Karpas-422 (cell line): Measurements from ENCODE around the gene HYKK. TPM values are rescaled to one million over a fixed set of nuclear protein-coding genes. Genes with fewer than 3 reads are reported as not detected.

Source experiments
- DNase-seq: peaks from one replicate; pipeline ENCODE4 v3.0.0-alpha.2; 2015
- H2AFZ ChIP-seq: fragments of 200-600 bp; sonication (generic); 2 replicates; pipeline ENCODE4 v1.6.1; 2014; ENCODE audit warnings: antibody characterized with exemption, low read length, mixed read lengths
- H3K27ac ChIP-seq: fragments of 200-600 bp; sonication (generic); 2 replicates; pipeline ENCODE4 v1.5.1; 2014; ENCODE audit warnings: mild to moderate bottlenecking, low read length, moderate library complexity
- H3K27me3 ChIP-seq: fragments of 200-600 bp; sonication (generic); 2 replicates; pipeline ENCODE4 v1.6.1; 2014; ENCODE audit warnings: low read length, mixed read lengths
- H3K36me3 ChIP-seq: fragments of 200-600 bp; sonication (generic); 2 replicates; pipeline ENCODE4 v1.6.1; 2014; ENCODE audit warnings: low read length, mixed read lengths; ENCODE audit not compliant: insufficient read depth
- H3K4me1 ChIP-seq: fragments of 200-600 bp; sonication (generic); 2 replicates; pipeline ENCODE4 v1.6.1; 2014; ENCODE audit warnings: mild to moderate bottlenecking, low read length, mixed read lengths
- H3K4me2 ChIP-seq: fragments of 200-600 bp; sonication (generic); 2 replicates; pipeline ENCODE4 v1.6.1; 2014; ENCODE audit warnings: low read length, low read depth, mild to moderate bottlenecking; ENCODE audit not compliant: poor library complexity, severe bottlenecking
- H3K4me3 ChIP-seq: fragments of 200-600 bp; sonication (generic); 2 replicates; pipeline ENCODE4 v1.5.1; 2014; ENCODE audit warnings: mild to moderate bottlenecking, antibody characterized with exemption, low read length, mixed read lengths
- H3K79me2 ChIP-seq: fragments of 200-600 bp; sonication (generic); 2 replicates; pipeline ENCODE4 v1.6.1; 2014; ENCODE audit warnings: mild to moderate bottlenecking, low read length, mixed read lengths
- H3K9ac ChIP-seq: fragments of 200-600 bp; sonication (generic); 2 replicates; pipeline ENCODE4 v1.6.0; 2014; ENCODE audit warnings: low read length
- H3K9me2 ChIP-seq: fragments of 200-600 bp; sonication (generic), shearing (Covaris generic); replicated peaks from 2 replicates; pipeline ENCODE4 v1.6.0; 2014; ENCODE audit warnings: mild to moderate bottlenecking, low read length, moderate library complexity; ENCODE audit not compliant: insufficient read depth
- H3K9me3 ChIP-seq: fragments of 300-700, 200-600 bp; sonication (generic); 2 replicates; pipeline ENCODE4 v1.6.1; 2014; ENCODE audit warnings: low read length, mixed read lengths
- H4K20me1 ChIP-seq: fragments of 200-600 bp; sonication (generic); 2 replicates; pipeline ENCODE4 v1.6.1; 2014; ENCODE audit warnings: mild to moderate bottlenecking, antibody characterized with exemption, low read length, low read depth; ENCODE audit not compliant: insufficient read depth
- total RNA-seq: library from RNA; depleted of rRNA; stranded (reverse); fragments of >200 nt; shearing (Covaris generic); gene quantifications from 2 replicates; pipeline ENCODE4 v1.2.3, GENCODE V29; 2014; ENCODE audit warnings: low replicate concordance; rRNA removed

The HYKK gene, protein sequence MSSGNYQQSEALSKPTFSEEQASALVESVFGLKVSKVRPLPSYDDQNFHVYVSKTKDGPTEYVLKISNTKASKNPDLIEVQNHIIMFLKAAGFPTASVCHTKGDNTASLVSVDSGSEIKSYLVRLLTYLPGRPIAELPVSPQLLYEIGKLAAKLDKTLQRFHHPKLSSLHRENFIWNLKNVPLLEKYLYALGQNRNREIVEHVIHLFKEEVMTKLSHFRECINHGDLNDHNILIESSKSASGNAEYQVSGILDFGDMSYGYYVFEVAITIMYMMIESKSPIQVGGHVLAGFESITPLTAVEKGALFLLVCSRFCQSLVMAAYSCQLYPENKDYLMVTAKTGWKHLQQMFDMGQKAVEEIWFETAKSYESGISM
- total RNA-seq, result 0.47 and 1.2 TPM in 2 replicates

DNA sequence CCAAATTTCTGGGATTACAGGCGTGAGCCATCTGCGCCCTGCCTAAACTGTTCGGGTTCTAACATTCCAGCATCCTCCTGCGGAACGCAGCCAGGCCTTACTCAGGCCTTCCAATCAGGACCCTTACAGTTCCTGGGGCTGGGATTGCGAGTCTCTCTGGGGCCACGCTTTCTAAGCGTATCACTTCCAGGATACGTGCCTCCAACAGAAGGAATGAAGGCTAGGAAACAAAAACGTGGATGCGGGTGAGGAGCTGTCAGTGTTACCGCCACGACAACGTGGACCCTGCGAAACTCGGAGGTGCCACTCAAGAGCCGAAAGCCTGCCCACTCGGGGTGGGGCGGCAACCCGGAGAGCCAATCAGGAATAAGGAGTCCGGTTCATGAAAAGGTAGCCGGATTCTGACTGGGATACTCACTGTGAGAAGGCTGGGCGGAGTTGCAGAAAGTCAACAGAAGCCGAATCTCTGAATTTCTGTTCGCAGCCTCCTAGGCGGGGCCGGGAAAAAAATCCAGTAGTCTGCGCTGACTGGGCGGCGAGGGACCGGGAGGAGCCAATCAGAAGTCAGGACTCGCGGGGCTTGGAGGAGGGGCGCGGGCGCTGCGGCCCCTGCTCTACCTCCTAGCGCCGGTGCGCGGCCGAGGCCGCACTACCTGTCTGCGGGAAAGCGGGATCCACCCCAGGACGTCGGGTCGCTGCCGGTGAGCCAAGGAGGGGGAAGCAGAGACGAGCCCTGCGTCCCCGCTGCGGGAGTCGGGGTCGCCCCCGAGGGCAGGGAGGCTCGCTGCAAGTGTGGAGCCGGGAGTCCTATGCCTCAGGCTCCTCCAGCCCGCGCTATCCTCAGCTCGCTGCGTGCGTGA, at the start of gene HYKK:
Gene HYKK (plus strand): TSS at position 607 of the 860 bp plus-strand sequence. CDS start 5,512 bp downstream, outside the sequence.
- H4K20me1 ChIP-seq, result no peaks in the 10 kb centered on the region
- H2AFZ ChIP-seq, result peak within 1 kb of the TSS; percentile 74; the same call in 1 of the 2 replicates
- H3K27me3 ChIP-seq, result no peaks in the 10 kb centered on the region
- H3K4me1 ChIP-seq, result peaks cover 8% of the 10 kb centered on the region
- H3K4me3 ChIP-seq, result peak within 1 kb of the TSS; percentile 67
- H3K36me3 ChIP-seq, result no peaks in the 10 kb centered on the region
- peak within 1 kb of the TSS; percentile 67 for H3K4me2 ChIP-seq
- H3K27ac ChIP-seq, result no peak within 1 kb of the TSS
- H3K9me3 ChIP-seq, result no peaks in the 10 kb centered on the region
- H3K9me2 ChIP-seq, result no peaks in the 10 kb centered on the region
- DNase-seq, result peak; percentile 90
- H3K9ac ChIP-seq, result peak within 1 kb of the TSS; percentile 61
- H3K79me2 ChIP-seq, result no peaks in the 10 kb centered on the region

DNA sequence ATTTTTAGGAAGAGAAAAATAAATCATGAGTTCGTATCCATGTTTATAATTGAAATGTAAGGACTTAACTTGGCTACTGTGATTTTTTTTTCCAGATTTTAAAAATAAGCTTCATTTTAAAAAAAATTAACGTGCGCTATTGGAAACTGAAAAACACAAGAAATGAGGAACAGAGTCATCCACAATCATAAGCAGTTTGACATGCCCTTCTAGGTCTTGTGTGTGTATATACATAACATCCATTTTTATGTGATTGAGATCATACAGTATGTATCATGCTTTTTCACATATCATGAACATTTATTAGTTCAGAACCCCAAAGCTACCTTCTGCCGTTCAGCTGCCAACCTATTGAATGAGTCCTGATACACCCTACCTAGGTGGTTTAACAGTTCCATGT, 46.6 kb upstream of the HYKK start:
- H3K4me1 ChIP-seq, result peaks cover 36% of the 10 kb centered on the region
- no peaks in the 10 kb centered on the region for H3K9me3 ChIP-seq
- H3K79me2 ChIP-seq, result peaks cover 97% of the 10 kb centered on the region
- H3K4me3 ChIP-seq, result no peak overlapping the region
- no peak overlapping the region for H2AFZ ChIP-seq
- 0 out of 2 replicates have a peak overlapping the region, but pooled peaks have one; percentile 30 for H3K27ac ChIP-seq
- H3K27me3 ChIP-seq, result no peaks in the 10 kb centered on the region
- no peaks in the 10 kb centered on the region for H3K9me2 ChIP-seq
- no peak for DNase-seq
- H3K36me3 ChIP-seq, result peaks cover 51% of the 10 kb centered on the region; the same call in 1 of the 2 replicates
- H3K4me2 ChIP-seq, result no peak overlapping the region
- no peak overlapping the region for H3K9ac ChIP-seq
- H4K20me1 ChIP-seq, result peaks cover 33% of the 10 kb centered on the region

DNA sequence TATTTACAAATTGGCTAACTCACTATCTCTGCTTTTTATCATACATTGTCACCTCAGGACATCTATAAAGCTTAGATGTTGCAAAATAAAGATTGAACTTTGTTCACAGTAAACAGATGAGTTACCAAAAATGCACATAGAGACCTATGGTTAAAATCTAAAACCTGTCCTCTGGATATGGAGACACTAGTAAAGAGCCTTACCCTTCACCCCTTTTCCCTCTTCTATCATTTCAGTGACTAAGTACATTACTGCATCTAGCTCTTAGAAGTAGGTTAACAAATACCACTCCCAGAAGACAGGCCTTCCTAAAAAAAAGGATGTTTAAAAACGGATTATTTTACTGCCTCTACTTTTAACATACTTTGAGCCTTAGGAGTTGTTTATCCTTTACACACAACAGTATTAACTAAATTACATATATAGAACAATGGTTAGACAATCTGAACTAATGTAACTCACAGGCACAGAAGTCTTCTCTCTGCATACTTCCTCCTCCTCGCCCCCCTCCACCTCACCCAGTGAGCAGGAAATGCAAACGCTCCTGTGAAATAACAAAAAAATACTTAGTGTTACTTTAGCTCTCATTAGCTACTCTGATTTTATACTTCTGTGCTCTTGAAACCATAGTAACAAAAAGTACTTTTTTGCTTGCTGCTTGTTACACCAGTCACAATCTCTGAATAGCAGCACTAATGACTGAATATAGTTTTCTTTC, 46.0 kb upstream of the HYKK start:
- Histone ChIP-seq H3K4me3 (no peak overlapping the region), H3K9ac (no peak overlapping the region), H2AFZ (no peak overlapping the region), H4K20me1 (peaks cover 33% of the 10 kb centered on the region), H3K9me3 (no peaks in the 10 kb centered on the region), H3K27ac (0 out of 2 replicates have a peak overlapping the region, but pooled peaks have one; percentile 30), H3K27me3 (no peaks in the 10 kb centered on the region), H3K4me1 (peaks cover 32% of the 10 kb centered on the region), H3K36me3 (peaks cover 56% of the 10 kb centered on the region), H3K9me2 (no peaks in the 10 kb centered on the region), H3K4me2 (no peak overlapping the region), H3K79me2 (peaks cover 96% of the 10 kb centered on the region)
- DNase-seq, result no peak

DNA sequence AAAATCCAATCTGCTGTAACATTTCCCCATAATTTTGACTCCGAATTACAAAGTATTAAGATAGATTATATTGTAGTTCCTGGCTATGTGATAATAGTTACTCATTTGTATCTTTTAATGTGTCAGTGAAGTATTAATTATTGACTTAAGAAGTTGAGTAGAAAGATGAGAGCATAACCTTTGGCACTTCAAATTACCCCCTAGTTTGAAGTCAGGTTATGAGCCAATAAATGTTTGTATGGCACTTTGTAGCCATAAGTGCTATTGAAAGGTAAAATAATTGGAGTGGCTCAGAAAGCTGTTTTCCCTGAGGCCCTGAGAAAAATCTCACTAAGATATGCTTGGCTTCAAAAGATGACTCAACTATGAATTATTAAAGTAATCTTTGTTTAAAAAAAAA, 38.3 kb upstream of the HYKK start:
- Histone ChIP-seq H2AFZ (no peak overlapping the region), H3K9me3 (no peaks in the 10 kb centered on the region), H3K79me2 (peaks cover 46% of the 10 kb centered on the region), H4K20me1 (no peaks in the 10 kb centered on the region), H3K9me2 (no peaks in the 10 kb centered on the region), H3K9ac (no peak overlapping the region), H3K36me3 (peaks cover 65% of the 10 kb centered on the region), H3K27ac (no peak overlapping the region), H3K27me3 (no peaks in the 10 kb centered on the region), H3K4me3 (no peak overlapping the region), H3K4me2 (no peak overlapping the region), H3K4me1 (peaks cover 14% of the 10 kb centered on the region)
- DNase-seq, result no peak

DNA sequence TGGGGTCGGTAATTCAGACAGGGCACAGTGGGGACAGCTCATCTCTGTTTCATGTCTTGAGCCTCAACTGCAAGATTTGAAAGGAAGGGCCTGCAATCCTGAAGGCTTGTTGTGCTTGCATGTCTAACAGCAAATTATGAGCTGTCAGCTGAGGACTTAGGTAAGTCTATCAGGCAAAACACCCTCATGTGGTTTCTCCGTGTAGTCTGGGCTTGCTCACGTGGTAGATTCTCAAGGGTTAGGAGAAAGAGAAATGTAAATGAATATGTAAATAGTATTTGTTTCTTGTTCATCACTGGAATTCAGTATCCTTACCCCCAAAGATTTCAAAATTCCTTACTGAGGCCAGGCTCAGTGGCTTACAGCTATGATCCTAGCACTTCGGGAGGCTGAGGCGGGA, 30.1 kb upstream of the HYKK start:
- Histone ChIP-seq H3K27me3 (no peaks in the 10 kb centered on the region), H3K4me2 (no peak overlapping the region), H3K79me2 (0 out of 2 replicates have a peak, but pooled peaks cover 3% of the 10 kb centered on the region), H3K9ac (no peak overlapping the region), H3K27ac (no peak overlapping the region), H4K20me1 (no peaks in the 10 kb centered on the region), H3K4me3 (no peak overlapping the region), H3K9me2 (no peaks in the 10 kb centered on the region), H3K9me3 (no peaks in the 10 kb centered on the region), H2AFZ (no peak overlapping the region), H3K4me1 (no peaks in the 10 kb centered on the region), H3K36me3 (peaks cover 61% of the 10 kb centered on the region)
- no peak for DNase-seq

DNA sequence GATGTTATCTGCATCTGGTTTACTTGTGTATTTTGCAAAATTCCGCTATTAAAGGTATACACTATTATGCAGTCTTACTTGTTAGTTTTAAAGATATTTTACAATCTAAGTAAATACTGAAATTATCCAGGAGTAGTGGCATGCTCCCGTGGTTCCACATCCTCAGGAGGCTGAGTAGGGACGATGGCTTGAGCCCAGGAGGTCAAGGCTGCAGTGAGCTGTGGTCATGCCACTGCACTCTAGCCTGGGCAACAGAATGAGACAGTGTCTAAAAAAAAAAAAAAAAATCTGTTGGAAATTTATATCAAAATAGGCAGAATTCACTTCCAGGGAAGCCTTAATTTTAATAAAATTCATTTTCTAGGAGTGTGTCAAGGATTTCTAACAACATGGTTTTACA, 27.7 kb upstream of the HYKK start:
- 0 out of 2 replicates have a peak, but pooled peaks cover 7% of the 10 kb centered on the region for H3K79me2 ChIP-seq
- H3K27me3 ChIP-seq, result no peaks in the 10 kb centered on the region
- H3K4me3 ChIP-seq, result no peak overlapping the region
- H3K36me3 ChIP-seq, result peaks cover 46% of the 10 kb centered on the region
- no peaks in the 10 kb centered on the region for H3K9me3 ChIP-seq
- no peak overlapping the region for H3K9ac ChIP-seq
- H3K4me1 ChIP-seq, result no peaks in the 10 kb centered on the region
- H3K9me2 ChIP-seq, result no peaks in the 10 kb centered on the region
- H3K27ac ChIP-seq, result no peak overlapping the region
- H4K20me1 ChIP-seq, result no peaks in the 10 kb centered on the region
- H3K4me2 ChIP-seq, result no peak overlapping the region
- DNase-seq, result no peak
- H2AFZ ChIP-seq, result no peak overlapping the region

DNA sequence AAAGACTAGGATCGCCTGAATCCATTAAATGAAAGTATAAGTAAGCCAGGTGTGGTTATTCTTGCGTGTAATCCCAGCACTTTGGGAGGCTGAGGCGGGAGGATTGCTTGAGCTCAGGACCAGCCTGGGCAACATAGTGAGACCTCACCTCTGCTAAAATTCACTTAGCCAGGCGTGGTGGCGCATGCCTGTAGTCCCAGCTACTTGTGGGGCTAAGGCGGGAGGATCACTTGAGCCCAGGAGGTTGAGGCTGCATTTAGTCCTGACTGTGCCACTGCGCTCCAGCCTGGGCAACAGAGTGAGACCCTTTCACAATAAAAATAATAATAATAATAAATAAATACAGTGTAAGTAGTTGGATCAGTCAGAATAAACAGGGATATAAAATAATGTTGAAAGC, 25.5 kb upstream of the HYKK start:
- H3K27me3 ChIP-seq, result no peaks in the 10 kb centered on the region
- no peak for DNase-seq
- peaks cover 7% of the 10 kb centered on the region; the same call in 1 of the 2 replicates for H3K79me2 ChIP-seq
- H3K36me3 ChIP-seq, result peaks cover 51% of the 10 kb centered on the region; the same call in 1 of the 2 replicates
- H3K27ac ChIP-seq, result no peak overlapping the region
- no peaks in the 10 kb centered on the region for H3K9me3 ChIP-seq
- H3K4me1 ChIP-seq, result no peaks in the 10 kb centered on the region
- no peaks in the 10 kb centered on the region for H3K9me2 ChIP-seq
- H4K20me1 ChIP-seq, result no peaks in the 10 kb centered on the region
- no peak overlapping the region for H3K4me3 ChIP-seq
- no peak overlapping the region for H3K4me2 ChIP-seq
- H3K9ac ChIP-seq, result no peak overlapping the region
- H2AFZ ChIP-seq, result no peak overlapping the region
